ENCODE data around the gene LRRC8B. TPM values are rescaled to one million over a fixed set of nuclear protein-coding genes. Genes with fewer than 3 reads are reported as not detected.

Gene LRRC8B
- total and polyA plus RNA-seq, 2 of the 13 experiments (the other 11 are each of a cell fraction or from before 2014, with no cell fraction given), result 4.9 to 7.6 TPM

DNA sequence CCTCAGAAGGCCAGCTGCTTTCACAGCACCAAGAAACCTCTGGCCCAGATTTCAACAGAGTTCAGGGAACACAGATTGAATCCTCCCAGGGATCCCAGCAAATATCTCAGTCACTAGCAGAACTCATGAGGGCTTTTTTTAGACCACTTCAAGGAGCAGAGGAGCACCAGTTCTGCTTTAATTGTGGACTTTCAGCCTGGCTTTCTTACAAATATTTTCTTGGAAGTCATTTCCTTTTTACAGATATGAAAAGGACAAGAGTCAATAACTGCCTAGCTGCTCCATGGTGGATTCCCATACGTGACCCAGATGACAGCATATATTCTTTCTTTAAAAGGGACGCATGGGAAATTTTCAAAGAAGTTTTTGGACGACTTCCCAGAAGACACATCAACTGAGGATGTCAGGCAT, 6.4 kb upstream of the LRRC8B start (continued):
- TF ChIP-seq ZNF354B (CRISPR knock-in tag; IDR thresholded peaks at IDR 0.05) (no peak), ZNF564 (CRISPR knock-in tag; IDR thresholded peaks at IDR 0.05) (no peak), PBX3 (CRISPR knock-in tag; IDR thresholded peaks at IDR 0.05; ENCODE audit: borderline replicate concordance) (no peak), TFAP4 (IDR thresholded peaks at IDR 0.05; ENCODE audit: borderline replicate concordance, low read depth) (no peak)
- TF ChIP-seq, protein P1, sequence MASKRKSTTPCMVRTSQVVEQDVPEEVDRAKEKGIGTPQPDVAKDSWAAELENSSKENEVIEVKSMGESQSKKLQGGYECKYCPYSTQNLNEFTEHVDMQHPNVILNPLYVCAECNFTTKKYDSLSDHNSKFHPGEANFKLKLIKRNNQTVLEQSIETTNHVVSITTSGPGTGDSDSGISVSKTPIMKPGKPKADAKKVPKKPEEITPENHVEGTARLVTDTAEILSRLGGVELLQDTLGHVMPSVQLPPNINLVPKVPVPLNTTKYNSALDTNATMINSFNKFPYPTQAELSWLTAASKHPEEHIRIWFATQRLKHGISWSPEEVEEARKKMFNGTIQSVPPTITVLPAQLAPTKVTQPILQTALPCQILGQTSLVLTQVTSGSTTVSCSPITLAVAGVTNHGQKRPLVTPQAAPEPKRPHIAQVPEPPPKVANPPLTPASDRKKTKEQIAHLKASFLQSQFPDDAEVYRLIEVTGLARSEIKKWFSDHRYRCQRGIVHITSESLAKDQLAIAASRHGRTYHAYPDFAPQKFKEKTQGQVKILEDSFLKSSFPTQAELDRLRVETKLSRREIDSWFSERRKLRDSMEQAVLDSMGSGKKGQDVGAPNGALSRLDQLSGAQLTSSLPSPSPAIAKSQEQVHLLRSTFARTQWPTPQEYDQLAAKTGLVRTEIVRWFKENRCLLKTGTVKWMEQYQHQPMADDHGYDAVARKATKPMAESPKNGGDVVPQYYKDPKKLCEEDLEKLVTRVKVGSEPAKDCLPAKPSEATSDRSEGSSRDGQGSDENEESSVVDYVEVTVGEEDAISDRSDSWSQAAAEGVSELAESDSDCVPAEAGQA (IDR thresholded peaks at IDR 0.05; ENCODE audit: low read depth), result no peak
- TF ChIP-seq, protein P1 (CRISPR knock-in tag; IDR thresholded peaks at IDR 0.05; ENCODE audit: borderline replicate concordance), result no peak
- TF ChIP-seq, protein P2, sequence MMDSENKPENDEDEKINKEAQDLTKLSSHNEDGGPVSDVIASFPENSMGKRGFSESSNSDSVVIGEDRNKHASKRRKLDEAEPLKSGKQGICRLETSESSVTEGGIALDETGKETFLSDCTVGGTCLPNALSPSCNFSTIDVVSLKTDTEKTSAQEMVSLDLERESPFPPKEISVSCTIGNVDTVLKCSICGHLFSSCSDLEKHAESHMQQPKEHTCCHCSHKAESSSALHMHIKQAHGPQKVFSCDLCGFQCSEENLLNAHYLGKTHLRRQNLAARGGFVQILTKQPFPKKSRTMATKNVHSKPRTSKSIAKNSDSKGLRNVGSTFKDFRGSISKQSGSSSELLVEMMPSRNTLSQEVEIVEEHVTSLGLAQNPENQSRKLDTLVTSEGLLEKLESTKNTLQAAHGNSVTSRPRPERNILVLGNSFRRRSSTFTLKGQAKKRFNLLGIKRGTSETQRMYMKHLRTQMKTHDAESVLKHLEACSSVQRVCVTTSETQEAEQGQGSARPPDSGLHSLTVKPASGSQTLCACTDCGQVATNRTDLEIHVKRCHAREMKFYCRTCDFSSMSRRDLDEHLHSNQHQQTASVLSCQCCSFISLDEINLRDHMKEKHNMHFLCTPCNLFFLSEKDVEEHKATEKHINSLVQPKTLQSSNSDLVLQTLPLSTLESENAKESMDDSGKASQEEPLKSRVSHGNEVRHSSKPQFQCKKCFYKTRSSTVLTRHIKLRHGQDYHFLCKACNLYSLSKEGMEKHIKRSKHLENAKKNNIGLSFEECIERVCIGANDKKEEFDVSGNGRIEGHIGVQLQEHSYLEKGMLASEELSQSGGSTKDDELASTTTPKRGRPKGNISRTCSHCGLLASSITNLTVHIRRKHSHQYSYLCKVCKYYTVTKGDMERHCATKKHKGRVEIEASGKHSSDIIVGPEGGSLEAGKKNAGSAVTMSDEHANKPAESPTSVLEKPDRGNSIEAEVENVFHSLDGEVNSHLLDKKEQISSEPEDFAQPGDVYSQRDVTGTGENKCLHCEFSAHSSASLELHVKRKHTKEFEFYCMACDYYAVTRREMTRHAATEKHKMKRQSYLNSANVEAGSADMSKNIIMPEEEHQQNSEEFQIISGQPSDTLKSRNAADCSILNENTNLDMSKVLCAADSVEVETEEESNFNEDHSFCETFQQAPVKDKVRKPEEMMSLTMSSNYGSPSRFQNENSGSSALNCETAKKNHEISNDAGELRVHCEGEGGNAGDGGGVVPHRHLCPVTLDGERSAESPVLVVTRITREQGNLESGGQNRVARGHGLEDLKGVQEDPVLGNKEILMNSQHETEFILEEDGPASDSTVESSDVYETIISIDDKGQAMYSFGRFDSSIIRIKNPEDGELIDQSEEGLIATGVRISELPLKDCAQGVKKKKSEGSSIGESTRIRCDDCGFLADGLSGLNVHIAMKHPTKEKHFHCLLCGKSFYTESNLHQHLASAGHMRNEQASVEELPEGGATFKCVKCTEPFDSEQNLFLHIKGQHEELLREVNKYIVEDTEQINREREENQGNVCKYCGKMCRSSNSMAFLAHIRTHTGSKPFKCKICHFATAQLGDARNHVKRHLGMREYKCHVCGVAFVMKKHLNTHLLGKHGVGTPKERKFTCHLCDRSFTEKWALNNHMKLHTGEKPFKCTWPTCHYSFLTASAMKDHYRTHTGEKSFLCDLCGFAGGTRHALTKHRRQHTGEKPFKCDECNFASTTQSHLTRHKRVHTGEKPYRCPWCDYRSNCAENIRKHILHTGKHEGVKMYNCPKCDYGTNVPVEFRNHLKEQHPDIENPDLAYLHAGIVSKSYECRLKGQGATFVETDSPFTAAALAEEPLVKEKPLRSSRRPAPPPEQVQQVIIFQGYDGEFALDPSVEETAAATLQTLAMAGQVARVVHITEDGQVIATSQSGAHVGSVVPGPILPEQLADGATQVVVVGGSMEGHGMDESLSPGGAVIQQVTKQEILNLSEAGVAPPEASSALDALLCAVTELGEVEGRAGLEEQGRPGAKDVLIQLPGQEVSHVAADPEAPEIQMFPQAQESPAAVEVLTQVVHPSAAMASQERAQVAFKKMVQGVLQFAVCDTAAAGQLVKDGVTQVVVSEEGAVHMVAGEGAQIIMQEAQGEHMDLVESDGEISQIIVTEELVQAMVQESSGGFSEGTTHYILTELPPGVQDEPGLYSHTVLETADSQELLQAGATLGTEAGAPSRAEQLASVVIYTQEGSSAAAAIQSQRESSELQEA (CRISPR knock-in tag; IDR thresholded peaks at IDR 0.05; ENCODE audit: not compliant biosample characterization), result no peak
